NCI-H82 treated with DMSO at 0.1 percent for 48 hours (cell line): ENCODE measurements around the gene CTTNBP2.

Experiments
- DNase-seq: peaks from one replicate; lab custom pipeline; 2025; ENCODE audit not compliant: unreplicated experiment; lab: John Stamatoyannopoulos, UW

The CTTNBP2 gene

DNA sequence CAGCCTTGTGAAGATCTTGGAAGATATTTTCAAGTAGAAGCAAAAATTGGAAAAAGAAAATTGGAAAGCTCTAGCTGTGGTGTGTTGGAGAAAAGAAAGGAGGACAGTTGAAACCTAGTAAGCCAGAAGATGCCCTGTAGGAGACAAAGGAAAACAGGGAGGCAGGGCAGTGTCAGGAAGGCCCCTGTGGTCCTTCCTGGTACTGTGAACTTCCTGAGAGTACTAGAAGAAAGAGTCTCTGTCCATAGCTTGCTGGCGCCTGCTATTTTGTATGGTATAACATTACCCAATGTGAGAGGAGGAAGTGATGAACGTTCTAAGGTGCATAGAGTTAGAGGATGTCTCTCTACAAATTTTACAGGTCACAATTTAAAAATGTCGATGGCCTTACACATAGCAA lies 183.1 kb downstream of the CTTNBP2 start:
- DNase-seq: no peak

GRCh38 chr7:117689406-117689805 lies 183.8 kb downstream of the CTTNBP2 start:
- DNase-seq: no peak

- DNase-seq: no peak
These were observed 185.1 kb downstream of the CTTNBP2 start for GRCh38 chr7:117688126-117688525.

DNA sequence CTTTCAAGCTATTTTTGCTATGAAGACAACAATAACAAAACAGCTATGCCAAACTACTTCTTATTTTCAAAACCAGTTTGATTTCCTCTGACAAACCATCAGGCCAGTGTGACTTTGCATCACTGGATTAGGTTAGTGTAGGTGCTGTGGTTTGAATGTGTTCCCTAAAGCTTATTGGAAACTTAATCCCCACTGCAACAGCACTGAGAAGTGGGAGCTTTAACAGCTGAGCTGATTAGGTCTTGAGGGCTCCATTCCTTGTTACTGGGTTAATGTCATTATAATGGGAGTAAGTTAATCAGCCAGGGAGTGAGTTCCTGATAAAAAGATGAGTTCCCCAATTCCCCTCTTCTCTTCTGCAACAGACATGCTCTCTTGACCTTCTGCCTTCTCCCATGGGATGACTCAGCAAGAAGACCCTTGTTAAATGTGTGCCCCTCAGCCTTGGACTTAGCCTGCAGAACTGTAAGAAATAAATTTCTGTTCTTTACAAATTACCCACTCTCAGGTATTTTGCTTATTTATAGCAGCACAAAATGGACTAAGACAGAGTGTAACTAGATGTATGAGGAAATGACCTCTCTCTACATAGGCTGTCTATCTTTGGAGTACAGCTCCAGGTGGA lies 186.8 kb downstream of the CTTNBP2 start:
- DNase-seq: peak; percentile 81

DNA sequence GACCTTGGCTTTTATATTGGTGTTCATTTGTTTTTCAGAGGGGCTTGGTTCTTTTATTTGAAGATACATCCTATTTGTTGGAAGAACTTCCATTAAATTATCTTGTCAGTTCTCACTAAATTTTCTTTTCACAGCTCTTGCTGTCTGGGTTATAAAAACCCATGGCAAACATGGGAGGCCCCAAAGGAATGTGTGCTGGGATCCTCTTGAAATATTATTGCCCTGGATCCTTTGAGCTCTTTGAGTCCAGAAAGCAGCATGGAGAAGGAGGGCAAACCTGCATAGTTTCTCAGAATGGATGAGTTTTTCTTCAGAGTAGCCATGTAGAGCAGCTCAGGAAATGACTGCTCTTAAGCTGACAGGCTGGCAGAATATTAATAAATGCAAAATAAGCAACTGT lies 187.4 kb downstream of the CTTNBP2 start:
- DNase-seq: no peak

DNA sequence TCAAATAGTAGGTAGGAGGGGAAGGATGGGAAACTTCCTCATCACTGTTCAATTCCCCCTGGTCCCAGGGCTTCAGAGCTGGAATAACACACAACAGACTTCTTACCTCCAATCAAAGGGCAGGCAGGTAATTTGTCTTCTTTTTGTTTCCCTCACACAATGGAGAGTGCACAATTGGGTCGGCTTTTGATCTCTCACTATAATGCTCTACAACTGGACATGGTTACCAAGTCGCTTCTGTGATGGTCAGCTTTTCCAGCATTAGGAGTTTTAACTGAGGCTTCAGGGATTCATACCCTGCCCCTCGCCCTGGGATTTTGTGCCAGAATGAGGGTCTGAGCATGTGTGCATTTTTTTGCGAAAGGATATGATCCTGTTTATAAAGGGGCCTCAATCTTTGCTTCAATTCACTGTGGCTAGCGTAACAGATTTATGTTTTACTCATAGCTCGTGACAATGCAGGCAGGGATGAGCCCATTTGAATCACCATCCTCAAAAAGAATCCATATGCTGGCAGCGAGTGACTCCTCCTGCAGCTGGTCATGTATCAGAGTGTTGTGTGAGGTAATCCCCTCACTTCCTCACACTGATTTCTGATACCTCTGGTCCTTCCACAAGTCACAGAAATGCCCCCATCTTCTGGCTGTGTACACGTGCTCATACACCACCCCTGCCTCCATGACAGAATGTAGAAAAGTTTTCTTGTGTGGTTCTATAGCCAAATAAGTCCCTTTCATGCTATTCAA lies 189.6 kb downstream of the CTTNBP2 start:
- DNase-seq: no peak

- DNase-seq: no peak
These were observed 190.4 kb downstream of the CTTNBP2 start for GRCh38 chr7:117682681-117683385.

- no peak for DNase-seq
These were observed 194.1 kb downstream of the CTTNBP2 start for GRCh38 chr7:117679120-117679519.

- no peak for DNase-seq
These were observed 197.5 kb downstream of the CTTNBP2 start for GRCh38 chr7:117675497-117676435.

DNA sequence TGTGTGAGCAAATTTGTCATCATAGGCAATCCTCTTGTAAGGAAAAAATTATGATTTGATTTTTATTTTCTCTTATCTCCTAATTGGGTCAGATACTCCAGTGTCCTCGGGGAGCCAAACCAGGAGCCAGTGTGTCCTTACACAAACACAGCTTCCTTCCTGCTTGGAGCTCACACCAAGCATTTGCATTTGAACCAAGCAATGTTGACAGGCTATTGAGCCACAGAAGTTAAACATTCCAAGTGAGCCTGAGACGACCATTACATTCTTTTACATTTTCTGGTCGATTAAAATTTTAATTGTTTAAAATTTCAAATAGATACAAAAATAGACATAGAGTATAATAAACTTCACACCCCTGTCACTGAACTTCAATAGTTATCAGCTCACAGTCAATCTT lies 198.6 kb downstream of the CTTNBP2 start:
- DNase-seq: no peak

GRCh38 chr7:117673839-117674238 lies 199.4 kb downstream of the CTTNBP2 start:
- DNase-seq: no peak

GRCh38 chr7:117673367-117673766 lies 199.9 kb downstream of the CTTNBP2 start:
- no peak for DNase-seq

DNA sequence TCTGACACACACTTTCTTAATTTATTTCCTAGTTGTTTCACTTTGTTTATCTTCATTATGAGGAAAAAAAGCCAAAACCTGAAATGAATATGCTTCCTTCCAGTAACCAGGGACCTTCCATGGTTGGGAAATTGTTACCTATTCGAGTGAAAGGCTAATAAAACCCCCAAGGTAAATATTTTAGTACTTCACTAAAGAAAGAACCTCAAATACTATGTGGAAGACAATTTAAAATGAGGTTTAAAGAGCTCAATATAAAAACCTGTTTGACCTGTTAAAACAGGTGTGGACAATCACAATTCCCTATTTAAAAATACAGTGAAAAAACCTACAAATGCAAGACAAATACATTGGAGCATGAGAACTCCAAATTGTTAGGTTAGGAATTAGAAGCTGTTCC lies 200.8 kb downstream of the CTTNBP2 start:
- DNase-seq: no peak

DNA sequence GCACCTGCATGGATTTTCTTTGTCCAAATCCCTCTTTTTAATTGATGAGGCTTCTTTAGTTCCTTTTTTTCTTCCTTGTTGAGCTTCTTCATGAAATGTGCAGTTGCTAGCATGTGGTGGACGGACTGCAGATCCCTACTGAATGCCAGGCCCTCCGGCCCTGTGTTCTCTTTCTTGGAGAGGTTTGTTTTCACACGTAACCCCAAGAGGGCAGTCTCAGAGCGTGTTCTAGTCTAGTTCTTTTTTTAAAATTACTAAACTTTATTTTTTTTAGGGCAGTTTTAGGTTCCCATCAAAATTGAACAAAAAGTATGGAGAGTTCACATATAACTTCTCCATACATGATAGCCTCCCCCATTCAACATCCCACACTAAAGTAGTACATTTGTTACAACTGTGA lies 203.4 kb downstream of the CTTNBP2 start:
- no peak for DNase-seq

DNA sequence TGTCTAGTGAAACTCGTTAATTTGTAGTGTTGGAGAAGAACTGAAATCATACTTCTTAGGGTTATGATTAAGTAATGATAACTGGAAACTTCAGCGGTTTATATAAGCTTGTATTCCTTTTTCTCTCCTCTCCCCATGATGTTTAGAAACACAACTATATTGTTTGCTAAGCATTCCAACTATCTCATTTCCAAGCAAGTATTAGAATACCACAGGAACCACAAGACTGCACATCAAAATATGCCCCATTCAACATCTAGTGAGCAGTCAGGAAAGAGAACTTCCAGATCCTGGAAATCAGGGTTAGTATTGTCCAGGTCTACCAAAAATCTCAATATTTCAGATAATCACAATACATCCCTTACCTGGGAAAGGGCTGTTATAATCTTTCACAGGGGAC lies 205.8 kb downstream of the CTTNBP2 start:
- DNase-seq: no peak

DNA sequence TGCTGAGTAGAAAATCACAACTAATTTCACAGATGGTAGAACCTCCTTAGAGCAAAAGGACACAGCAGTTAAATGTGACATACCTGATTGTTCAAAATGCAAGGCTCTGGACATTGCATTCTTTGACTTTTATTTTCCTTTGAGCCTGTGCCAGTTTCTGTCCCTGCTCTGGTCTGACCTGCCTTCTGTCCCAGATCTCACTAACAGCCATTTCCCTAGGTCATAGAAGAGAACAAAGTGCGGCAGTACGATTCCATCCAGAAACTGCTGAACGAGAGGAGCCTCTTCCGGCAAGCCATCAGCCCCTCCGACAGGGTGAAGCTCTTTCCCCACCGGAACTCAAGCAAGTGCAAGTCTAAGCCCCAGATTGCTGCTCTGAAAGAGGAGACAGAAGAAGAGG lies 206.6 kb downstream of the CTTNBP2 start:
- DNase-seq: no peak

DNA sequence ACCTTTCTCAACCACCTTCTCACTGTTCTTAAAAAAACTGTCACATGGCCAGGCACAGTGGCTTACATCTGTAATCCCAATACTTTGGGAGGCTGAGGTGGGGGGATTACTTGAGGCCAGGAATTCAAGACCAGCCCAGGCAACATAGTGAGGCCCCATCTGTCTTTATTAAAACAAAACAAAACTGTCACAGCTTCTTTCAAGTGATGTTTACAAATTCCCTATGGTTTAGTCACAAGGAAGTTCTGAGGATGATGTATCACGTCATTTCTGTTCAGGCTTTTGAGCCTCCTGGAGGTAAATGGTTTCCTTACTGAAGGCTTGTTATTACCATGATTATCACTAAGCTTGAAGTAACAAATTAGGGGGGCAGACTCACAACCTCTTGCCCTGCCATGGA lies 207.2 kb downstream of the CTTNBP2 start:
- no peak for DNase-seq

GRCh38 chr7:117665368-117665767 lies 207.9 kb downstream of the CTTNBP2 start:
- DNase-seq: no peak

GRCh38 chr7:117664047-117664446 lies 209.2 kb downstream of the CTTNBP2 start:
- DNase-seq: no peak

GRCh38 chr7:117661328-117661727 lies 211.9 kb downstream of the CTTNBP2 start:
- no peak for DNase-seq
